Panc1 (cell line): ENCODE data around the gene XYLT1.

Source experiments
- POLR2AphosphoS5 ChIP-seq: IDR thresholded peaks from 2 replicates; pipeline ENCODE4 v1.6.1; 2012; ENCODE audit warnings: mild to moderate bottlenecking, low read depth, low read length, moderate library complexity
- SIN3A ChIP-seq: IDR thresholded peaks from 2 replicates; pipeline ENCODE4 v1.6.1; 2012; ENCODE audit warnings: low read depth, mild to moderate bottlenecking, low read length, moderate library complexity, borderline replicate concordance; ENCODE audit not compliant: insufficient read depth
- TCF7L2 ChIP-seq: IDR thresholded peaks from 2 replicates; pipeline ENCODE4 v1.6.1; 2011; ENCODE audit warnings: mild to moderate bottlenecking, low read depth, low read length, inconsistent platforms
- TF ChIP-seq, protein P1 (sequence below): fragments of 450-650 bp; IDR thresholded peaks from 2 replicates; pipeline ENCODE4 v1.5.1; 2017; ENCODE audit warnings: mild to moderate bottlenecking
- TF ChIP-seq, protein P2 (sequence below), 2 experiments: IDR thresholded peaks; 2 replicates each; pipeline ENCODE4 v1.6.1; 2011 to 2012; ENCODE audit warnings: low read depth in 2 of 2, control low read depth in 1 of 2, low read length in 1 of 2, mild to moderate bottlenecking in 1 of 2, moderate library complexity in 1 of 2; ENCODE audit not compliant: insufficient read depth in 1 of 2

DNA sequence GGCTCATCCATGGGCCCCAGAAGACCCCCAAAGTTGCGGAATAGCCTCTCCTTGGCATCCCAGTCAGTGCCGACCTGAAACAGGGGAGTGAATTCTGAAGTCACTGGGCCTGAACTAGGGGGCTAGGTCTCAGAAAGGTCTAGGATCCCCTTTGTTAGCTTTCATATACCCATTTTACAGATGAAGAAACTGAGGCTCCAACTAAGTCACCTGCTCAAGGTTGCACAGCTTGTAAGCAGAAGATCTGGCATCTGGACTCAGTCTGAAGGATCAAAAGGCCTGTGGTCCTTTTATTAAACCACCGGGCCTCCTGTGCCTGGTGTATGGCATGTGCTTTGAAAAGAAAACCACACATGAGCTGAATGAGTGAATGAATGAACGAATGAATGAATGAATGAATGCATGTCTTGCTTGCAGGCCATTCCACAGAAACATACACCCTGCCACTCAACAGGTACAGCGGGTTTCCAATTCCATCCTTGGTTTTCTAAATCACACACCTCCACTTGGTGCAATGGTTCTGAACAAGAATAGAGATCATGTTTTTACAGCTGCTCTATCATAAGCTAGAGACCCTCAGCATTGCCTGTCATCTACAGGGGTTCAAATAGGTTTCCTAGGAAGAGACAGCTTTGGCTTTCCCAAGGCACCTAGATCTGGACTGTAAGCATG, 352.7 kb downstream of the XYLT1 start:
- TF ChIP-seq, protein P1, sequence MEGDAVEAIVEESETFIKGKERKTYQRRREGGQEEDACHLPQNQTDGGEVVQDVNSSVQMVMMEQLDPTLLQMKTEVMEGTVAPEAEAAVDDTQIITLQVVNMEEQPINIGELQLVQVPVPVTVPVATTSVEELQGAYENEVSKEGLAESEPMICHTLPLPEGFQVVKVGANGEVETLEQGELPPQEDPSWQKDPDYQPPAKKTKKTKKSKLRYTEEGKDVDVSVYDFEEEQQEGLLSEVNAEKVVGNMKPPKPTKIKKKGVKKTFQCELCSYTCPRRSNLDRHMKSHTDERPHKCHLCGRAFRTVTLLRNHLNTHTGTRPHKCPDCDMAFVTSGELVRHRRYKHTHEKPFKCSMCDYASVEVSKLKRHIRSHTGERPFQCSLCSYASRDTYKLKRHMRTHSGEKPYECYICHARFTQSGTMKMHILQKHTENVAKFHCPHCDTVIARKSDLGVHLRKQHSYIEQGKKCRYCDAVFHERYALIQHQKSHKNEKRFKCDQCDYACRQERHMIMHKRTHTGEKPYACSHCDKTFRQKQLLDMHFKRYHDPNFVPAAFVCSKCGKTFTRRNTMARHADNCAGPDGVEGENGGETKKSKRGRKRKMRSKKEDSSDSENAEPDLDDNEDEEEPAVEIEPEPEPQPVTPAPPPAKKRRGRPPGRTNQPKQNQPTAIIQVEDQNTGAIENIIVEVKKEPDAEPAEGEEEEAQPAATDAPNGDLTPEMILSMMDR = no peak
- TF ChIP-seq, protein P2, sequence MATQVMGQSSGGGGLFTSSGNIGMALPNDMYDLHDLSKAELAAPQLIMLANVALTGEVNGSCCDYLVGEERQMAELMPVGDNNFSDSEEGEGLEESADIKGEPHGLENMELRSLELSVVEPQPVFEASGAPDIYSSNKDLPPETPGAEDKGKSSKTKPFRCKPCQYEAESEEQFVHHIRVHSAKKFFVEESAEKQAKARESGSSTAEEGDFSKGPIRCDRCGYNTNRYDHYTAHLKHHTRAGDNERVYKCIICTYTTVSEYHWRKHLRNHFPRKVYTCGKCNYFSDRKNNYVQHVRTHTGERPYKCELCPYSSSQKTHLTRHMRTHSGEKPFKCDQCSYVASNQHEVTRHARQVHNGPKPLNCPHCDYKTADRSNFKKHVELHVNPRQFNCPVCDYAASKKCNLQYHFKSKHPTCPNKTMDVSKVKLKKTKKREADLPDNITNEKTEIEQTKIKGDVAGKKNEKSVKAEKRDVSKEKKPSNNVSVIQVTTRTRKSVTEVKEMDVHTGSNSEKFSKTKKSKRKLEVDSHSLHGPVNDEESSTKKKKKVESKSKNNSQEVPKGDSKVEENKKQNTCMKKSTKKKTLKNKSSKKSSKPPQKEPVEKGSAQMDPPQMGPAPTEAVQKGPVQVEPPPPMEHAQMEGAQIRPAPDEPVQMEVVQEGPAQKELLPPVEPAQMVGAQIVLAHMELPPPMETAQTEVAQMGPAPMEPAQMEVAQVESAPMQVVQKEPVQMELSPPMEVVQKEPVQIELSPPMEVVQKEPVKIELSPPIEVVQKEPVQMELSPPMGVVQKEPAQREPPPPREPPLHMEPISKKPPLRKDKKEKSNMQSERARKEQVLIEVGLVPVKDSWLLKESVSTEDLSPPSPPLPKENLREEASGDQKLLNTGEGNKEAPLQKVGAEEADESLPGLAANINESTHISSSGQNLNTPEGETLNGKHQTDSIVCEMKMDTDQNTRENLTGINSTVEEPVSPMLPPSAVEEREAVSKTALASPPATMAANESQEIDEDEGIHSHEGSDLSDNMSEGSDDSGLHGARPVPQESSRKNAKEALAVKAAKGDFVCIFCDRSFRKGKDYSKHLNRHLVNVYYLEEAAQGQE (IDR thresholded peaks at IDR 0.05; ENCODE audit: insufficient read depth in 1 of 2, low read depth in 2 of 2, low read length in 1 of 2) = no peak
- TF ChIP-seq POLR2AphosphoS5 = no peak
- no peak for TF ChIP-seq SIN3A
- TF ChIP-seq TCF7L2 = no peak
